Activated naive CD8-positive, alpha-beta T cell treated with anti-CD3 and anti-CD28 coated beads, Interleukin-2, amount 50 U/mL, for 24 hours (primary cell): ENCODE data around the gene DLL1.
A peak's percentile ranks its signal among the peaks of the same experiment; 100 is the strongest.
"Not testable (repeated sequence)": the region's sequence is repeated elsewhere in the genome, so short reads cannot be mapped to it uniquely, and the experiment has no call there.

ENCODE experiments used
- ATAC-seq: fragments of 150-1000 bp; cut with Tn5 transposase; one replicate; pipeline ENCODE4 v1.10.0; 2021
- DNase-seq: peaks from one replicate; pipeline ENCODE4 v3.0.0; 2021
- H3K27ac Mint-ChIP-seq: one replicate; pipeline ENCODE4 v1.8.0; 2021; ENCODE audit warnings: mild to moderate bottlenecking, mixed read lengths
- H3K27me3 Mint-ChIP-seq: one replicate; pipeline ENCODE4 v1.8.0; 2021; ENCODE audit warnings: mixed read lengths
- H3K36me3 Mint-ChIP-seq: one replicate; pipeline ENCODE4 v1.8.0; 2021; ENCODE audit warnings: low read depth, mixed read lengths
- H3K4me1 Mint-ChIP-seq: one replicate; pipeline ENCODE4 v1.8.0; 2021; ENCODE audit warnings: mixed read lengths
- H3K4me3 Mint-ChIP-seq: one replicate; pipeline ENCODE4 v1.8.0; 2021; ENCODE audit warnings: mild to moderate bottlenecking, moderate library complexity, mixed read lengths
- H3K9me3 Mint-ChIP-seq: one replicate; pipeline ENCODE4 v1.8.0; 2021; ENCODE audit warnings: mixed read lengths

The DLL1 gene, protein sequence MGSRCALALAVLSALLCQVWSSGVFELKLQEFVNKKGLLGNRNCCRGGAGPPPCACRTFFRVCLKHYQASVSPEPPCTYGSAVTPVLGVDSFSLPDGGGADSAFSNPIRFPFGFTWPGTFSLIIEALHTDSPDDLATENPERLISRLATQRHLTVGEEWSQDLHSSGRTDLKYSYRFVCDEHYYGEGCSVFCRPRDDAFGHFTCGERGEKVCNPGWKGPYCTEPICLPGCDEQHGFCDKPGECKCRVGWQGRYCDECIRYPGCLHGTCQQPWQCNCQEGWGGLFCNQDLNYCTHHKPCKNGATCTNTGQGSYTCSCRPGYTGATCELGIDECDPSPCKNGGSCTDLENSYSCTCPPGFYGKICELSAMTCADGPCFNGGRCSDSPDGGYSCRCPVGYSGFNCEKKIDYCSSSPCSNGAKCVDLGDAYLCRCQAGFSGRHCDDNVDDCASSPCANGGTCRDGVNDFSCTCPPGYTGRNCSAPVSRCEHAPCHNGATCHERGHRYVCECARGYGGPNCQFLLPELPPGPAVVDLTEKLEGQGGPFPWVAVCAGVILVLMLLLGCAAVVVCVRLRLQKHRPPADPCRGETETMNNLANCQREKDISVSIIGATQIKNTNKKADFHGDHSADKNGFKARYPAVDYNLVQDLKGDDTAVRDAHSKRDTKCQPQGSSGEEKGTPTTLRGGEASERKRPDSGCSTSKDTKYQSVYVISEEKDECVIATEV

DNA sequence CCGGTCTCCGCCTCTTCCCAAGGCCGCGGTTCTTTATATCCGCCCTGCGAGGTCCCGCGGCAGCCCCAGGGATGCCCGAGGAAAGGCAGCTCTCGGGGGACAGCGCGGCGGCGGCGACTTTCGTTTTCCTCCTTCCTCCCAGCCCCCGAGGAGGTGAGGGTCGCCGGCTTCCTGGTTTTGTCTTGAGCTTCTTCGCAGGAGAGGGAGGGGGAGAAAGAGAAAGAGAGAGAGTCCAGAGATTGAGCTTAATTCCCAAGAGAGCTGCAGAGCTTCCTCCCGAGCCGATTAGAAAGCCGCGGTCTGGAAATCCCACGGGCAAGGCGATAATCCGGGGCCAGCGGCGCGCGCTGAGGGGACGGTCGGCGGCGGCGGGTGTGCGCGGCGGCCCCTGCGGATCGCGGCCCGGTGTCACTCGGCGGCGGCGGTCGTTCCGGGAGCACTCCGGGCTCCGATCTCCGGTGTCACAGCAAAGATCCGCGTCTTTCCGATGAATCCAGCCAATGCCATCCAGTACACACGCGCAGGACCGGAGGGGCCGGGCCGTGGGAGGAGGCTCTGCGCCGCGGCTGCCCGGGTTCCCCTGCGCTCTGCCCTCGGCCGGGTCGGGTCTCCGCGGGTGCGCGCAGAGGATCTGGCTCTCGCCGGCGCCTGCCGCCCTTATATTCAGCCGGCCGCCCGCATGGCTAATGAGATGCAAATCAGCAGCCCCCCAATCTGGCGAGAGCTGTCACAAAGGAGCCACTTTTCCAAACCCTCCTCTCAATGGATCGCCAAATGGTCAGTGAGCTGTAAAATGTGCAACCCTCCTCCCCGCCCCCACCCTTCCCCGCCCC is at the start of gene DLL1:
Gene DLL1 (minus strand): TSS at position 783 of the 833 bp plus-strand sequence. CDS start 939 bp downstream, outside the sequence.
- Mint-ChIP-seq H3K36me3 (peaks cover 3% of the 10 kb centered on the region), H3K4me3 (peak within 1 kb of the TSS; percentile 81), H3K4me1 (peaks cover 46% of the 10 kb centered on the region), H3K27me3 (peaks cover 53% of the 10 kb centered on the region), H3K27ac (no peak within 1 kb of the TSS), H3K9me3 (no peaks in the 10 kb centered on the region)
- DNase-seq, result peak; percentile 46
- peak; percentile 17 for ATAC-seq

DNA sequence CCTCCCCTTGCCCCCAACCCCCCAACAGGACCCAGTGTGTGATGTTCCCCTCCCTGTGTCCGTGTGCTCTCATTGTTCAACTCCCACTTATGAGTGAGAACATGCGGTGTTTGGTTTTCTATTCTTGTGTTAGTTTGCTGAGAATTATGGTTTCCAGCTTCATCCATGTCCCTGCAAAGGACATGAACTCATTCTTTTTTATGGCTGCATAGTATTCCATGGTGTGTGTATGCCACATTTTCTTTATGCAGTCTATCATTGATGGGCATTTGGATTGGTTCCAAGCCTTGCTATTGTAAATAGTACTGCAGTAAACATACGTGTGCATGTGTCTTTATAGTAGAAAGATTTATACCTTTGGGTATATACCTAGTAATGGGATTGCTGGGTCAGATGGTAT is 44.3 kb upstream of the DLL1 start:
- H3K4me1 Mint-ChIP-seq, result peaks cover 32% of the 10 kb centered on the region
- not testable (repeated sequence) for H3K27ac Mint-ChIP-seq, H3K4me3 Mint-ChIP-seq, H3K27me3 Mint-ChIP-seq, ATAC-seq, DNase-seq, H3K9me3 Mint-ChIP-seq
- H3K36me3 Mint-ChIP-seq, result peaks cover 61% of the 10 kb centered on the region

DNA sequence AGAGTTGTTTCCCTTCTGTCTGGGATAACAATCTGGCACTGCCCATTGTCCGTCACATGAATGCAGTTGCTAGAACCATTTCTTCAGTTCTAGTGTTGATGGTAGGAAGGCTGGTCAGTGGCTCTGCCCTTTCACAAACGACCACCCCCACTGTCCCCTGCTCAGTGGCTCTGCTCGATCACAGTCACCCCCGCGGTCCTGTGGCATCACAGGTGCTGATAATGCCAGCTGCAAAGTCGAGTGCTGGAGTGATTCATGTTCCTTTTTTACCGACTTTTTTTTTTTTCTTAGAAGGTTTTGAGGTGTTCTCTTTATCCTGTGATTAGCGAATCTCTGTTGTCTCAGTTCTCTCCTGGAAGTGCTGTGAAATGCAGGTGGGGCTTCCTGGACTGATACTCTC is 38.4 kb upstream of the DLL1 start:
- Mint-ChIP-seq H3K36me3 (peaks cover 50% of the 10 kb centered on the region), H3K27me3 (no peaks in the 10 kb centered on the region), H3K27ac (no peak overlapping the region), H3K4me3 (no peak overlapping the region), H3K9me3 (no peaks in the 10 kb centered on the region), H3K4me1 (peaks cover 6% of the 10 kb centered on the region)
- DNase-seq (no peak), ATAC-seq (no peak)

DNA sequence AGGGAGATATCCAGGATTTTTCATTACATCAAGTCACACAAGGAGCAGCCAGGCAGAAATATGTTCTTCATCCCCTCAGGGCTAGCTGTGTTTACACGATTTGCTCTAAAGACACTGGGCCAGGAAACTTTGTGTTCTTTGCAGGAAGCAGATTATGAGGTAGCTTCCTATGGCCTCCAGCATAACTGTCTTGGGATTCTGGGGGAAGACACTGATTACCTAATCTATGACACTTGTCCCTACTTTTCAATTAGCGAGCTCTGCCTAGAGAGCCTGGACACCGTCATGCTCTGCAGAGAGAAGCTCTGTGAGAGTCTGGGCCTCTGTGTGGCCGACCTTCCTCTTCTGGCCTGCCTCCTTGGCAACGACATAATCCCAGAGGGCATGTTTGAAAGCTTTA is 26.8 kb upstream of the DLL1 start:
- Mint-ChIP-seq H3K4me3 (no peak overlapping the region), H3K36me3 (peaks cover 36% of the 10 kb centered on the region), H3K9me3 (no peaks in the 10 kb centered on the region), H3K27me3 (no peaks in the 10 kb centered on the region), H3K27ac (no peak overlapping the region), H3K4me1 (peaks cover 24% of the 10 kb centered on the region)
- no peak for ATAC-seq
- no peak for DNase-seq

DNA sequence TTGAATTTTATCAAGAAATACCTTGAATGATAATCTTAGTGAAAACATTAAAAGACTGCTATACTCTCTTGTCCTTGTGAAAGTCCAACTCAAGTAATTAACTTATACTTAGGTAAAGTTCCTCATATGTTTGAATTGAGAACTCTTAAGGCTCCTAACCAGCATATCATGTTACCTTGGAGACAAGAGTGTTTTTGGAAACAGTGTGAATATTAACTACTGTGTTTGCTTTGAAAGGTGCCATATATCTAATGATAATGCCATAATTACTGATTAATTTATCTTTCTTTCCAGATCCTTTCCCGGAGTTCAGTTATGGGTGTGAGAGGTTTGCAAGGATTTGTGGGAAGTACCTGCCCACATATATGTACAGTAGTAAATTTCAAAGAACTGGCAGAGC is 26.2 kb upstream of the DLL1 start:
- H3K36me3 Mint-ChIP-seq, result peaks cover 33% of the 10 kb centered on the region
- no peak for DNase-seq
- H3K9me3 Mint-ChIP-seq, result no peaks in the 10 kb centered on the region
- no peak for ATAC-seq
- no peaks in the 10 kb centered on the region for H3K27me3 Mint-ChIP-seq
- H3K4me3 Mint-ChIP-seq, result no peak overlapping the region
- H3K27ac Mint-ChIP-seq, result no peak overlapping the region
- peaks cover 28% of the 10 kb centered on the region for H3K4me1 Mint-ChIP-seq

DNA sequence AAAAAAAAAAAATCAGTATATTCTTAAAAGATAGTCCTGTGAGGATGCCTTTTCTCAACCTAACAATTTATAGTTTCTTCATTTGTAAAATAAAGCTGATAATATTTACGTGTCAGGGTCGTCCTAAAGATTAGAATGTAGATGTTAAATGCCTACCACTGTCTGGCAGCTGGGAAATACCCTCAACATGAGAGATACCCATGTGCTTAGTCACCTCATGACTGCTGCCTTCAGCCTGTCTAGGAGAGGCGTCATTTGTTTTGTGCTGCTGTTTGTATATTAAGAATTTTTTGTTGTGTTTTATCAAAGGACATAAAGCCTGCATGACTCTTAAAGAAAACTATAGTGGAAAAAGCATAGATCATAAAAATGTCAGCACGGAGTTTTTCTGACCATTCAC is 25.2 kb upstream of the DLL1 start:
- ATAC-seq, result peak; percentile 94
- Mint-ChIP-seq H3K27me3 (no peaks in the 10 kb centered on the region), H3K27ac (no peak overlapping the region), H3K36me3 (peaks cover 36% of the 10 kb centered on the region), H3K4me1 (peaks cover 35% of the 10 kb centered on the region), H3K4me3 (no peak overlapping the region), H3K9me3 (no peaks in the 10 kb centered on the region)
- no peak for DNase-seq

DNA sequence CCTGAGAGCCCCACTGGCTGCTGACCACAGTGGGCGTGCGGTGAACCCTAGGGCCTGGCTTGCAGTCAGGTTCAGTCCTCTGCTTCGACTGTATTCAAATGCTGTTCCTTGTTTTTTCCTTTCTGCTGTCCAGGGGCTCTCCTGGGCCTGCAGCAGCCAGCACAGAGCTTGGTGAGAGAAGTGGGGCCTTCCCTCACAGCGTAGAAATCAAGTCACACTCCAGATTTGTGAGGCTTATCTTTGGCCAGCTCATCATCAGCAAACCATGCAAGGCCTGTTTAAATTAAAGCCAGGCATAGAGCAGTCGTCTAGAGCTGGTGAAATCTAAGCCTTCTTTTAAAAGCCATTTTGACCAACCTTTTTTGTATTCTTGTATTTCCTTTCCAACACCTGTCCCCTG is 24.1 kb upstream of the DLL1 start:
- H3K4me1 Mint-ChIP-seq, result peaks cover 46% of the 10 kb centered on the region

DNA sequence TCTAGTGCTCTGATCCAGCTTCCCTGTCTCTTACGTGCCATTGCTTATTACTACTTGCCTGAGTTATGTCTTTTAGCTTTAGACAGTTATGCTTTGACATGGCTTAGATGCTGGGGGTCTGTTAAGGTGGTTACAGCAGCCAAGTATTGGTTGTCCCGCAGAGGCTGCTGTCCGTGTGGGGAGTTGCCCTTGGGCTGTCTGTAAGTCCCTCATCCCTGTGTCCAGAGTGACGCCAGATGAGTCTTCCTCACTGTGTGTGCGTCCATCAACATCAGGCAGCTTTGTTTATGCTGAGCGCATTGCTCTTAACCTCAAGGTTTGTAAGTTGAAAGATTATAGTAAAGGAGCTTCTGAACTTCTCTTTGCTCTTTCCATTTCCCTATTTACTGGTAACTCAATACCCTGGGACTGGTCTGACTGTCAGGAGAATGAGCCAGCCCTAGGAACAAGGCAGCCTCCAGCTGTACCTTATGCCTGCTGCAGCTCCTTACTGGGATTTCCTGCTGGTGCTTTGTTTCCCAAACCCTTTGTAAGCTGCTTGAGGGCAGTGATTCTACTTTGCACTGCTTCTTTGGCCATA is 22.9 kb upstream of the DLL1 start:
- ATAC-seq (no peak), DNase-seq (no peak)
- H3K4me3 Mint-ChIP-seq, result no peak overlapping the region
- peaks cover 22% of the 10 kb centered on the region for H3K36me3 Mint-ChIP-seq
- no peak overlapping the region for H3K27ac Mint-ChIP-seq
- peaks cover 54% of the 10 kb centered on the region for H3K4me1 Mint-ChIP-seq
- H3K27me3 Mint-ChIP-seq, result no peaks in the 10 kb centered on the region
- H3K9me3 Mint-ChIP-seq, result no peaks in the 10 kb centered on the region

More for the DNA sequence above, 24.1 kb upstream of the DLL1 start:
- no peak overlapping the region for H3K27ac Mint-ChIP-seq
- DNase-seq, result no peak
- no peaks in the 10 kb centered on the region for H3K27me3 Mint-ChIP-seq
- peaks cover 28% of the 10 kb centered on the region for H3K36me3 Mint-ChIP-seq
- no peaks in the 10 kb centered on the region for H3K9me3 Mint-ChIP-seq
- ATAC-seq, result no peak
- H3K4me3 Mint-ChIP-seq, result no peak overlapping the region

DNA sequence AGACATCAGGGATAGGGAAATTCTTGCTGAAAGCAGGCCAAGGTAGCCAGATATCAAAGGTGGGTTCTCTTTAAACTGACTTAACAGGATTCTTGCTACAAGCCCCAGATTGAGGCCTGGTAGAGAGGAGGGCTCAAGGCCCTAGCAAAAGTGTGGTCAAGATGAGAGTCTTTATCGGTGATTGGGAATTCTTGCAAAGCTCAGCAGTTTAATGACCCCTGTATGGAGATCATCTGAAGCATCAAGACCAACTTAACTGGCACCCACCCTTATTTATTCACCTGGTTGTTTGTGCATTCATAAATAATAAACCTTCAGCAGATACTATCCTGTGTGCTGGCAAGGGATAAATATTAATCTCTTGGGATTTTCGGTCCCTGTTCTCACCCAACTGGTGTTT is 22.0 kb upstream of the DLL1 start:
- Mint-ChIP-seq H3K27ac (no peak overlapping the region), H3K4me1 (peaks cover 63% of the 10 kb centered on the region), H3K27me3 (no peaks in the 10 kb centered on the region), H3K9me3 (no peaks in the 10 kb centered on the region), H3K4me3 (no peak overlapping the region), H3K36me3 (peaks cover 24% of the 10 kb centered on the region)
- ATAC-seq, result no peak
- DNase-seq, result no peak

DNA sequence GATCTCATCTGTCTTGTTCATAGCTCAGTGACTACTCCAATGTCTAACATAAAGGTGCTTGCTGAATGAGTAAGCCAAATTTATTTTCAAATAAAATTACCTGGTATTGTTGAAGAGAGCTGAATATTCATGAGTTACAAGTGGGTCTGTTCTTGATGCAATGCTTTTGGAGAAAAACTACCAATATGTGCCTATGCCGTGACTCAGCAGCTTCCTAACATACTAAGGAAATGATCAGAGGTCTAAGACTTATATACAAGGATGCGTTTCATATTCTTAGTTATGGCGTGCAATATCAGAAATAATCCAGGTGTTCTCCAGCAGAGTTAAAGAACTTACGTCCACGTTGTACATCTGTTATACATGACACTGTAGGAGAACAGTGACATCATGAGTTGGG is 20.8 kb upstream of the DLL1 start:
- Mint-ChIP-seq H3K4me1 (peaks cover 72% of the 10 kb centered on the region), H3K27me3 (no peaks in the 10 kb centered on the region), H3K36me3 (peaks cover 21% of the 10 kb centered on the region), H3K27ac (no peak overlapping the region), H3K9me3 (no peaks in the 10 kb centered on the region), H3K4me3 (no peak overlapping the region)
- DNase-seq (no peak), ATAC-seq (no peak)

DNA sequence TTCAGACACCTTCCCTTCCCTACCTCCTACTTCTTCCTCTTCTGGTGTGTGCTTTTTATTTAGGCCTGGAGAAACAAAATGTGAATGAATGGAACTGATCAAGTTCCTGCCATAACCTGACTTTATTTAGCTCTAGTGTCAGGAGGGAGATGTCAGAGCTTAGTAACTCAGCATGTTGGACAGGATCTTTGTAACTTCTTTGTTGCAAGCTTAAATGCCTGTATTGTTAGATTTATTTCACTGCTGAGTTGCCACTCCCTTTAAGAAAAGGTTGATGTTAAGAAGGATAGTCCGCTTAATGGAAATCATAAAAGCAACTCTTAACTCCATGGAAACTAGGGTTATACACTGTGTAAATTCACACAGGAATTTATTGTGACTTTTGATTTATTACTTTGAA is 17.9 kb upstream of the DLL1 start:
- no peaks in the 10 kb centered on the region for H3K9me3 Mint-ChIP-seq
- ATAC-seq, result no peak
- peaks cover 21% of the 10 kb centered on the region for H3K36me3 Mint-ChIP-seq
- no peak for DNase-seq
- H3K27me3 Mint-ChIP-seq, result no peaks in the 10 kb centered on the region
- peak overlapping the region; percentile 46 for H3K27ac Mint-ChIP-seq
- peak overlapping the region; percentile 95 for H3K4me3 Mint-ChIP-seq
- H3K4me1 Mint-ChIP-seq, result peaks cover 62% of the 10 kb centered on the region

DNA sequence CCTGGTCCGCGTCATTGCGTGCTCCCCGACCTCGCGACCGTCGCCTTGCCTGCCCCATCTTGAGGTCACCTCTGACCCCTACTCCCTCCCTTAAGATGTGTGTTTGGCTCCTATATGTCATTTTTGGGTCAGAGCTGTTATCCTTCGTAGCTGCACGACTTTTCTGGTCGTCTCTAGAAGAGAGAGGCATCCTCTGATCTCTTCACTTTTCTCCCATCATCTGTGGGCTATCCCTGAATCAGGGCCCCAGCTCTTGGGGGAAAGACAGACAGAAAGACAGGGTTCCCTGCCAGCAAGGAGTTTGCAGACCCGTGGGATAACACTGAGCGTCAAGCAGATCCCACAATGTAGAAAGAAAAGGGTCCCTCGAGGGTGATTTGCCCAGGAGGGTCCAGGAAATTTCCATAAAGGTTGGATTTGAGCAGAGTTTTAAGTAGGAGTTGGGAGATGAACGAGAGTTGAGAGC is 16.2 kb upstream of the DLL1 start:
- peak overlapping the region; percentile 95 for H3K4me3 Mint-ChIP-seq
- H3K4me1 Mint-ChIP-seq, result peaks cover 53% of the 10 kb centered on the region
- peak overlapping the region; percentile 94 for H3K27ac Mint-ChIP-seq
- no peak for DNase-seq
- H3K27me3 Mint-ChIP-seq, result peaks cover 4% of the 10 kb centered on the region
- no peak for ATAC-seq
- peaks cover 17% of the 10 kb centered on the region for H3K36me3 Mint-ChIP-seq
- no peaks in the 10 kb centered on the region for H3K9me3 Mint-ChIP-seq

DNA sequence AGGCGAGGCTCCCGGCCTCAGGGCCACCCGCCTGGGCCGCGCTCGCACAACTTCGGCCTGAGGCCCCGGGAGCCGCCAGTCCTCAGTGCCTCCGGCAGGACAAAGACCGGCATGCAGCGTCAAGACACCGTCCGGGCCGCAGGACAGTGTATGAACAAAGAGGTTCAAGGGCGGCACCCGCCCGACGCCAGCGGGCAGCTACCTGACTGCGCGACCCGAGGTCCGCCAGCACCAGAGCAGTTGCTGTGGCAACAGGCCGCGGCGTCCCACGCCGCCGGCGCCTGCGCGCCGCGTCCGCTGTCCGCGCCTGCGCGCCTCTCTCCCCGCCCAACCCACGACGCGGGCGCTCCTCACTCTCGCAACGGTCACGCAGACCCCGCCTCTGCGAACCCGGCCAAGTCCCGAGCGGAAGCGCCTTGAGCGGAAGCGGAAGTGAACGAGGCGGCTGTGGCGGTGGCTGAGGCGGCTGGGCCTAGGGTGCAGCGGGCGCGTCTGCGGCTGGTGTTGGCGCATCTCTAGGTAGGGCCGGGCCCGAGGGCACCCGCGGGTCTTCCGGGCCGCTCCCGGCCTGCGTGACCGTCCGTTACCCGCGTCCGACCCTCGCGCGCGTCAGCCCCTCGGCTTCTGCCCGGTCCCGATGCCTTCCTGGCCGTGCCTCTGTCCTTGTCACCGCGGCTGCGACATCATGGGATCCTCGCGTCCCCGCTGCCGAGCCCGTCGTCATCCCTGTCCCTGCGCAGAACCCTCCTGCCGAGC is 15.6 kb upstream of the DLL1 start, which contains the start of gene FAM120B:
Gene FAM120B (plus strand): TSS at position 435 of the 756 bp plus-strand sequence. CDS start 10,633 bp downstream, outside the sequence.
- Mint-ChIP-seq H3K27ac (peak within 1 kb of the TSS; percentile 94), H3K4me1 (peaks cover 49% of the 10 kb centered on the region), H3K36me3 (peaks cover 18% of the 10 kb centered on the region), H3K9me3 (peaks cover 4% of the 10 kb centered on the region), H3K27me3 (peaks cover 5% of the 10 kb centered on the region), H3K4me3 (peak within 1 kb of the TSS; percentile 95)
- DNase-seq (peak; percentile 95), ATAC-seq (peak; percentile 98)
